ENCODE measurements around the gene TAF4.
"Not testable (repeated sequence)": the region's sequence is repeated elsewhere in the genome, so short reads cannot be mapped to it uniquely, and the experiment has no call there.

TAF4 gene

DNA sequence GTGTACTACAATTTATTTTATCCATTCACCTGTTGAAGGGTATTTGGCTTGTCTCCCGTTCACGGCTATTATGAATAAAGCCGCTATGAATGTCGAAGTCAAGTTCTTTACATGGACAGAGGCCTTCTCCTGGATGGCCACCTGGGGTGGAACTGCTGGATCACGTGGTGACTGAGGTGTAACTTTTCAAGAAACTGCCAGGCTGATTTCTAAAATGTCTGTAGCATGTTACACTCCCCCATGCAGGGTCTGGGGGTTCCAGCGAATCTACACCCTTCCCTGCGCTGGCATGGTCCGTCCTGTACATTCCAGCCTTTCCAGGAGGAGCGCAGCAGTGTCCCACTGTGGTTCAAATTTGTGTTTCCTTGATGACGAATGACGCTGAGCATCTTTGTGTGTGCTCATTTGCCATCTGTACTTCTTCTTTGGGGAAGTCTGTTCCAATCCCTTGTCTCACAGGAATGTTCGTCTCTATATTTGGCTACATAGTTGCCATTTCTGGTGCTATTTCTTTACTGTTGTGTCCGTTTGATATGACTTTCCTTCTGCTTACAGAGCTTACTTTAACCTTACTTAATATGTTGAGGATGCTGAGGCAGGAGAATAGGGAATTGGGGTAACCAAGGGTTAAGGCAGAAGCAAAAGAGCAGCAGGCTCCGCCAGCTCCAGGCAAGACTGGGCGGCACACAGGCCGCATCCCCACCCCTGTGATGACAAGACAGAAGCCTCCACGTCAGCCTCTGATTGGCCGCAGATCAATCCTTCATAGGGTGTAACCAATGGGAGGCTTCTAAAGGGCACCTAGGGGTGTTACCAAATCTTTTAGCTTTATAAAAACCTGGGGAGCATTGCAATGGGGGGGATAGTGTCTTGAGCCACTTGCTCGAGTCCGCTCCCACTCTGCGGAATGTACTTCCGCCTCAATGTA is 106.6 kb downstream of the TAF4 start:
- DNase-seq, result no peak

DNA sequence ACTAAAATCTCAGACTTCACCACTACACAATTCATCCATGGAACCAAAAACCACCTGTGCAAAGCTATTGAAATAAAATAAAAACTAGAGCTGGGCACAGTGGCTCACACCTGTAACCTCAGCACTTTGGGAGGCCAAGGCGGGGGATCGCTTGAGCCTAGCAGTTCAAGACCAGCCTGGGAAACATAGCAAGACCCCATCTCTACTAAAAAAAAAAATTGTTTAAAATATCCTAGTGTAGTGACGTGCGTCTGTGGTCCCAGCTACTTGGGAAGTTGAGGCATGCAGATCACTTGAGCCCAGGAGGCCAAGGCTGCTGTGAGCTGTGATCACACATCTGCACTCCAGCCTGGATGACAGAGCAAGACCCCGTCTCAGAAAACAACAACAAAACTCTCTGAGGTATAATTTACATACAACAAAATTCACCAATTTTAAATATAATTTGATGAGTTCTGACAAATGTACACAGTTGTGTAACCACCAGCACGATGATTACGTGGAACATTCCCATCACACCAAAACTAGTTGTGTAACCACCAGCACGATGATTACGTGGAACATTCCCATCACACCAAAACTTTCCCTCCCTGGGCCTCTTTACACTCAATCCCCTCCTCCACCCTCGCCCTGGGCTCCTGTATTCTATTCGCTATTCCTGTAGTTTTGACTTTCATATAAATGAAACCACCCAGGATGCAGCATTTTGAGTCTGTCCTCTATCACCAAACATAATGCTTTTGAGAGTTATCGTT is 107.5 kb downstream of the TAF4 start:
- DNase-seq, result no peak

DNA sequence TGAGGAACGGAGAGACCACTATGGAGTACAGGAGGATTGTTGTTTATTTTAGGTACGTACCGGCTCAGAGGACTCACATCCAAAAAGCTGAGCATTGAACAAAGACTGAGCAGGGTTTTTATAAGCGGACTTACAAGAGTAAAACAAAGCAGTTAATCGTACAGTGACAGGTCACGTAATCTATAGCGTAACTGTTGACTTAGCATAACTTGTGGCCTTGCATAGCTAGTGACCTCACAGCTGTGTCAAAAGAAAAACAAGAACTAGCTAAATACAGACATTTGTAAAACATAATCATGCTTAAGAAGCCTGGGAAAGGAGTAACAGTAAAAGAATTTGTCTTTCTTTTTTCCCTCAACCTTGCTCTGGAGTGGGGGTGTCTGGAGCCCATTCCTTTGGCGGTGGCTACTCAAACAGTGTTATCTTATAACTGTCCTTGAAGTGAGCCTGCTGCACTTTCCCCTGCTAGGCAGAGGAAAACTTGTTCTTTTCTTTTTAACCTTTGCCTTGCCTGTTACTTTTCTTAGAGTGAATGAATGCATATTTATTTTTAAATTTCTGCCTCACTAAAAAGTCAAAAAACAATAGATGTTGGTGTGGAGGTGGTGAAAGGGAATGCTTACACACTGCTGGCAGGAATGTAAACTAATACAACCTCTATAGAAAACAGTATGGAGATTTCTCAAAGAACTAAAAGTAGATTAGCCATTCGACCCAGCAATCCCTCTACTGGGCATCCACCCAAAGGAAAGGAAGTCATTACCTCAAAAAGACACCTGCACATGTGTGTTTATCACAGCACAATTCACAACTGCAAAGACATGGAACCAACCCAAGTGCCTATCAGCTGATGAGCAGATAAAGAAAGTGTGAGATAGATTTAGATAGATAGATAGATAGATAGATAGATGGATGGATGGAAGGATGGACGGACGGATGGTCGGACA is 109.0 kb downstream of the TAF4 start:
- no peak for DNase-seq

DNA sequence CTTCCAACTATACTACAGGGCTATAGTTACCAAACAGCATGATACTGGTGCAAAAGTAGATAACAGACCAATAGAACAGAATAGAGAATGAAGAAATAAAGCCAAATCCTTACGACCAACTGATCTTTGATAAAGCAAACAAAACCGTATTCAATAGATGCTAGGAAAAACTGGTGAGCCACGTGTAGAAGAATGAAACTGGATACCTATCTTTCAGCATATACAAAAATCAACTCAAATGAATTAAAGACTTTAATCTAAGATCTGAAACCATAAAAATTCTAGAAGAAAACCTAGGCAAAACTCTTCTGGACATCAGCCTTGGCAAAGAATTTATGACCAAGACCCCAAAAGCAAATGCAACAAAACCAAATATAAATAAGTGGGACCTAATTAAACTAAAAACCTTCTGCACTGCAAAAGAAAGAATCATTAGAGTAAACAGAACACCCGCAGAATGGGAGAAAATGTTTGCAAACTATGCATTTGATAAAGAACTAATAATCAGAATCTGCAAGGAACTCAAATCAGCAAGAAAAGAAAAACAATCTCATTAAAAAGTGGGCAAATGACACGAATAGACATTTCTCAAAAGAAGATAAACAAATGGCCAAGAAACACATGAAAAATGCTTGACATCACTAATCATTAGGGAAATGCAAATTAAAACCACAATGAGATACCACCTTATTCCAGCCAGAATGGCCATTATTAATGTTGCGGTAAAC is 109.8 kb downstream of the TAF4 start:
- DNase-seq, result no peak

DNA sequence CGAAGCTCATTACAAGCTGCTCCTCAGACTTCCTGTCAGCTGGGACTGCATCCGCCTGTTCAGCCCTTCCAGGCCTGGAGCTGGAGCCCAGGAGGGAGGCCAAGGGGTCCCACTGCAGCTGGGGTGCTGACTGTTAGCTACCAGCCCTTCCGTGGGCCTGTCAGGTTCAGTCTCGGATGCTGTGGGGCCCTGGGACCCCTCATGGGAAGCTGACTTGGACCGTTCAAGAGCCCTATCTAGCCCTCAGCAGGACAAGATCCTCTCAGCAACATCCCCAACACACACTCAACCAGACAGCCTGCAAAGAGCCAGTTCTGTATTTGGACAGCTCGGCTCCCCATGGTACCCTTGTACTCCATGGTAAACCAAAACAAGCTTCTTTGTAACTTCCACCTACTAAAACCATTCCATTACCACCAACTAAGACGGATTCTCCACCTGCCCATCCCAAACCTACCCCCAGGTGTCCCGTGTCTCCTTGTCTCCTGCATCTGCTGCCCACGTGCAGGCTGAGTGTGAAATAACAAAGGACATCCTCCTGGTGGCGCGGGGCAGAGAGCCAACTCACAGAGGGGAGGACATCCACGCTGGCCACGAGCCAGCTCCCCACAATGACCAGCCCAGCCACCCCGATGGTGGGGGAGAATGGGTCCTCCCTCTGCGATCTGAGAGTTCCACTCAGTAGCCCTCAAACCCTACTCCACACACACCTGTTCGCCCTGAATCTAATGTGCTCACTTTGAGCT is 111.2 kb downstream of the TAF4 start:
- no peak for DNase-seq

DNA sequence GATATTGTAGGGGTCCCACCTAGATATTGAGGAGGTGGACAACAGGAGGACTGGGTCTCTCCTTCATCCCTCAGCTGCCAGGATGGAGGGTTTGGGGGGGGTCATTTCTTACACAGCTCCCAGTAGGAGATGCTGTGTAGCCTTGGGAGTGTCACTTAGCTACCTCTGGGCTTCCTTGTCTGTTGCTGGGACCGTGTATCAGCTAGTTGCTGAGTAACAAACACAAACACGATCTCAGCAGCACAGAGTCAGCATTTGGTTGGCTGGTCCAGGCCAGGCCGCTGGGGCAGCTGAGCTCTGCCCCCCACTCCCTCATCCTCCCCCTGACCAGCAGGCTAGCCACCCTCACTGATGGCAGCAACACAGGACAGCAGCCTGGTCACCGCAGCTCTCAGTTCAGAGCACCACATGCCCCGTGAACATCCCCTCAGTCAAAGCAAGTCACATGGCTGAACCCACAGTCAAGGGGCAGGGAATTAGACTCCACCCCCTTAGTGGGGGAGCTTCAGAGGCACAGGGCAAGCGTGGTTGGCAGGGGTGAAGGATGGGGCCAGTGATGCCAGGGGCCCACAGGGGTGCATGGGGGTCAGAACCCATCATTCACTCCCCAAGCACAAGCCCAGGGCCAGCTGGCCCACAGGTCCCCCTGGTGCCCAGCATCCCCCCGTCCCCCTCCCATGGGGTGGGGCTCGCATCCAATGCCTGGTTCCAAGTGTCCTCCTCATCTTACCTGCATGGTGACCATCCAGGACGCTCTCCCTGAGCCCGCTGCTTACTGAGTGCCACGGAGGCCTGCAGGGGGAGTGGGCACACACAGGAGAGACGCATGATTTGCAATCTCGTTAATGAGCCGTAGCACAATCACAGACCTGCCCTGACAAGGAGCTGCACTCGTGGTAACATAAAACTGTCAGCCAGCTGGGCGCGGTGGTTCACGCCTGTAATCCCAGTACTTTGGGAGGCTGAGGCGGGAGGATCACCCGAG is 112.4 kb downstream of the TAF4 start:
- no peak for DNase-seq

DNA sequence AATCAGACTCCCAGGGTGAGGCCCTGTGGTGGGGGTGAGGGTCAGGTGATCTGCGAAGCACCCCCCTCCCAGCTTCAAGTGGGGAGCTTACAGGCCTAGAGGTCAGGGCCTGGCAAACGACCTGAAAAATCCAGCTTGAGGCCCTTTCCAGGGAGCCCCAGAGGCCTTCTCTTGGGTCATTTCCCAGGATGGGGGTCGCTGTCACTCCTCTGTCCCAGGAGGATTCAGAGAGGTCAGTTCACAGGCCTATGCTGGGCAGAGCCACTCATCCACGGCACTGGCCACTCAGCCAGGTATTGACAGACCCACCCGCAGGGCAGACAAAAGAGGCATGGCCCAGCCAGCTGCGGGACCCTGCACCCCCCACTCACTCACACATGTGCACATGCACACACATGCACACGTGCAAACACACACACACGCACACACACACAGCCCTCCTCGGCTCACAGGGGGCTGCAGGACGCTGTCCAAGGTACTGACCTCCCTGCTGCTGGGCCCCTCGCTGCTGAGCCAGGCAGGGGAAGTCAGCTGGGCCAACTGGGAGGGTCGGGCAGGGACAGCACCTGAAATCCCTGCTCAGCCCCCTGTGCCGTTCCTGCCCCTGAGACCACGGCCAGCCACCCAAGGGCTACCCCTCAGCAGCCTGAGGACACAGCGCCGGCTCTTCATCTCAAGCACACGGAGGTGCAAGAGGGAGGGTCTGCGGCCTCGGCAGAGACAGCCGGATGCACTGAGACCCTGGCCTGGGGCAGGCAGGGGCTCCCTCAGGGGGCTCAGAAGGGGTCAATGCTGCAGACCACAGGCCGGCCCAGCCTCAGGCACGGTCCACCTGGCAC is 113.8 kb downstream of the TAF4 start:
- no peak for DNase-seq

DNA sequence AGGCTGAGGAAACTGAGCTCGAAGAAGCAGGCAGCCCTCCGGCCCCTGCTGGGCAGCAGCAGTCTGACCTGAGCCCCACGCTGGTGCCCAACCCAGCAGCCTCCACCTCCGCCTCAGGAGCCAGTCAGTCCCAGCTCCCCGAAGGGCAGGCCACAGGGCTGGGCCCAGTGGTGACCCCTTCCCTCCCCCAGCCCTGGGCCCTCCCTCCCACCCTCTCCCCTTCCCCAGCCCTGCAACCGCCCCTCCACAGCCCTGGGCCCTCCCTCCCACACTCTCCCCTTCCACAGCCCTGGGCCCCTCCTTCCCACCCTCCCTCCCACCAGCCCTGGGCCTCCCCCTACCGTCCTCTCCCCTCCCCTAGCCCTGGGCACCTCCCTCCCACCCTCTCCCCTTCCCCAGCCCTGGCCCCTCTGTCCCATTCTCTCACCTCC is 115.0 kb downstream of the TAF4 start:
- no peak for DNase-seq

DNA sequence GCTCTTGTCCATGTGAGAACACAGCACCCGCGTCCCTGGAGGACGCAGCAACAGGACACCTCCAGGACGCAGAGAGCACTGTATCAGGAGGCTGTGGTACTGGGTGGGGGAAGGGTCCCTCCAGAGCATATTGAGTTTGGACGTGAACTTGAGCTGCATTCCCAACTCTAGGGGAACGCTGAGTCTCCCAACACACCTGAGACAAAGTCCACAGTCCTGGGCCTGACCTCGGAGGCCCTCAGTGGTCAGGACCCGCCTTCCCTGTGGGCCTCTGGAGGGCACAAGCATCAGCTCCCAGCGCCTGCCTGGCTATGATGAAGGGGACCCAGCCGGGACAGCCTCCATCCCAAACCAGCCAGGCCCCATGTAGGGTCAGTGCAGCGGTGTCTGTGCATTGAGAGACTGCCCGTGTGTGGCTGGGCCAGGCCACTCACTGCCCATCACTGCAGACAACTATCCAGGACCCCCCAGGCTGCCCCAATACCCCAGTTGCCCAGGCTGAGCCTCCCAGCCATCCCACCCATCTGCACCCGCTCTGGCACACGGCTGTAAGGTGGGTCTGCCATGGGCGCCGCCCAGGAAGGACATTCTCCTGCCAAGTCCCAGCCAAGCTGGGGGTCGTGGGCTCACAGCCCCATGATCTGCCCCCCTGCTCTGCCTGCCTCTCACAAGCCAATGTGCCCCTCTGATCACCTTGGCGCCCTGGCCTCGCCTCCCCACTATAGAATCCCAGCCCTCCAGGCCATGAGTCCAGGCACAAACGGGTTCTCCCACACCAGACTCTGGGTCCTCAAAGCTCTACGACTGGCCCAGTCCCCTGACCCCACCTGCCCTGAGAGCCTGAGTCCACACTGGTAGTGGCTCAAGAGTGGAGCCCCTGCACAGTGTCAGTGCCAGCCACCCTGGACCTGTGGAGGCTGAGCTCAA is 115.7 kb downstream of the TAF4 start:
- DNase-seq, result no peak

DNA sequence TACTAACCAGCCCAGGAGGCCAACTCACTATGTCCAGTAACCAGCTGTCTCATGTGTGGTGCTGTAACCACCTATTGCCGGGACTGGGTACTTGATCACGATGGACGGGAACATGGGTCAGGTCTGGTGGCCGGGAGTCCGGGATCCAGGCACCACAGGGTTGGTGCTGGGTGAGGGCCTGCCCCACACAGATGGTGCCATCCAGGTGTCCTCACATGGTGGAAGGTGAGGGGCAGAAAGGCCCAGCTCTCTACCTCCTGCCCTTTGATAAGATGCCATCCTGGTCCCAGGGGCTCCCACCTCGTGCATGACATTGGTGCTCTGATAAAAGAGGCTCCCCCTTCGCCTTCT is 116.3 kb downstream of the TAF4 start:
- no peak for DNase-seq

DNA sequence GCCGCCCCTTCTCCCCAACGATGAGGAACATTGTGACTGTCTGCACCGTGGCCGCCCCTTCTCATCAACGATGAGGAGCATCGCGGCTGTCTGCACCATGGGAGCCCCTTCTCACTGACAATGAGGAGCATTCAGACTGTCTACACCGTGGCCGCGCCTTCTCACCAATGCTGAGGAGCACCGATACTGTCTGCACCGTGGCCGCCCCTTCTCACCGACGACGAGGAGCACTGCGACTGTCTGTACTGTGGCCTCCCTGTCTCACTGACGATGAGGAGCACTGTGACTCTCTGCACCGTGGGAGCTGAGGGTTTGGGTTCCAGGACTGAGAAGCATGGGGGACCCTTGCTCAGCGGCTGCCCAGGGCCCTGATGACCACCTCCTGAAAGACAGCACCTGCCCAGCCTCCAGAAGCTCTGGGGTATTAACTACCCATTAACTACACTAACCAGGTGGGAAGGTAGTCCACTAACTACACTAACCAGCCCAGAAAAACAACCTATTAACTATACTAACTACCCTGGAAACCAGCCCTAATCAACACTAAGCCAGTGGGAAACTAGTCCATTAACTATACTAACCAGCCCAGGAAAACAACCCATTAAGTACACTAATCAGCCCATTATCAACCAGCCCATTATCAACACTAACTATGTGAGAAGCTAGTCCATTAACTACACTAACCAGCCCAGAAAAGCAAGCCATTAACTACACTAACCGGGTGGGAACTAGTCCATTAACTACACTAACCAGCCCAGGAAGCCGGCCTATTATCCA is 116.9 kb downstream of the TAF4 start:
- no peak for DNase-seq

DNA sequence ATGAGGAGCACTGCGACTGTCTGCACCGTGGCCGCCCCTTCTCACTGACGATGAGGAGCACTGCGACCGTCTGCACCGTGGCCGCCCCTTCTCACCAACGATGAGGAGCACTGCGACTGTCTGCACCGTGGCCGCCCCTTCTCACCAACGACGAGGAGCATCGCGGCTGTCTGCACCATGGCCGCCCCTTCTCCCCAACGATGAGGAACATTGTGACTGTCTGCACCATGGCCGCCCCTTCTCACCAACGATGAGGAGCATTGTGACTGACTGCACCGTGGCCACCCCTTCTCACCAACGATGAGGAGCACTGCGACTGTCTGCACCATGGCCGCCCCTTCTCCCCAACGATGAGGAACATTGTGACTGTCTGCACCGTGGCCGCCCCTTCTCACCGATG is 117.6 kb downstream of the TAF4 start:
- DNase-seq, result not testable (repeated sequence)

DNA sequence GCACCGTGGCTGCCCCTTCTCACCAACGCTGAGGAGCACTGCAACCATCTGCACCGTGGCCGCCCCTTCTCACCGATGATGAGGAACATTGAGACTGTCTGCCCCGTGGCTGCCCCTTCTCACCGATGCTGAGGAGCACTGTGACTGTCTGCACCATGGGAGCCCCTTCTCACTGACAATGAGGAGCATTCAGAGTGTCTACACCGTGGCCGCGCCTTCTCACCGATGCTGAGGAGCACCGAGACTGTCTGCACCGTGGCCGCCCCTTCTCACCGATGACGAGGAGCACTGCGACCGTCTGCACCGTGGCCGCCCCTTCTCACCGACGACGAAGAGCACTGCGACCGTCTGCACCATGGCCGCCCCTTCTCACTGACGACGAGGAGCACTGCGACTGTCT is 120.2 kb downstream of the TAF4 start:
- DNase-seq, result not testable (repeated sequence)

DNA sequence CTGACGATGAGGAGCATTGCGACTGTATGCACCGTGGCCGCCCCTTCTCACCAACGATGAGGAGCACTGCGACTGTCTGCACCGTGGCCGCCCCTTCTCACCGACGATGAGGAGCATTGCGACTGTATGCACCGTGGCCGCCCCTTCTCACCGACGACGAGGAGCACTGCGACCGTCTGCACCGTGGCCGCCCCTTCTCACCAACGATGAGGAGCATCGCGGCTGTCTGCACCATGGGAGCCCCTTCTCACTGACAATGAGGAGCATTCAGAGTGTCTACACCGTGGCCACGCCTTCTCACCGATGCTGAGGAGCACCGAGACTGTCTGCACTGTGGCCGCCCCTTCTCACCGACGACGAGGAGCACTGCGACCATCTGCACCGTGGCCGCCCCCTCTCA is 120.7 kb downstream of the TAF4 start:
- not testable (repeated sequence) for DNase-seq

DNA sequence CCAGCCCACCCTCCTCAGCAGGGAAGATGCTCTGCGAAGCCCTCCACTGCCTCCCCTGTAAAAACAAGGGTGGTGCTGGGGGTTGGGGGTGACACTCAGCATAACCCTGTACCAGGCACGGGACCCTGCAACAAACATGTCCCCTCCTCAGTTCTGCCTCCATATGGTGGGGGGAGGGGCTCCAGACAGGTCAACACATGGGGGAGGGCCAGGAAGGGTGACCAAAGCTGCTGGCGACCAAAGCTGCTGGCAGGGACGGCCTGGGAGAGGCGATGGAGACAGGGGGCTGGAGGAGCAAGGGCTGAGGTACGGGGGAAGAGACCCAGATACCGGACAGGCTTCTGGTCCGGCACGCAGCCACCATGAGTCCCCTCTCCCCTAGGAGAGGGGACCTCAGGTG is 123.2 kb downstream of the TAF4 start:
- DNase-seq, result no peak

DNA sequence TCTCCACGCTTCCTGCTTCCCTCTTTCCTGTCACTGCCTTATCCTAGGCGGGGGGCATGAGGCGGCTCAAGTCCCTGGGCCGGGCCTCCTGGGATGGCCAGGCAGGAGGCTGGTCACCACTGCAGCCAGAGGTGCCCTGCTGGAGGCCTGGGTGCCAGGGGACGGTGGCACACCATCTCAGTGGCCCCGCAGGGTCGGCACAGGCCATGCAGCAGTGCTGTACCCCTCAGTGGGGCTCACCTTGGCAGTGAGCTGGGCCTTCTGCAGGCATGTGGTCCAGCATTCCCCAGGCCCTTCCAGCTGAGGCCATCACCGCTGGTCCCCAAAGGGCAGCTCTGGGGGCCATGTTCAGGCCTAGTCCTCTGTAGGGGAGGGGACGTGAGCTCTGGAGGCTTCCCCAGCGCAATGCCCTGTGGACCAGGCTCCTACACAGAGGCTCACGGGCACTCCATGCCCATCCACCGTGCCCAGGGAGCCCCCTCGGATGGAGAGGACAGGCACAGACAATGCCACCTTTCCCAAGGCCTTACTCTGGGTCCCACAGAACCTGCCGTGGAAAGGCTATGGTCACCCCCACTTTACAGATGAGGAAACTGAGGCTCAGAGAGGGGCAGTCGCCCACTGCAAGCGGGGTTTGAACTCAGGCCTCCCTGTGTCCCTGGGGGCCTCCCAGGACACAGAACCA is 123.8 kb downstream of the TAF4 start:
- no peak for DNase-seq
